Epidermal melanocyte (primary cell): ENCODE measurements around the gene KRTAP19-1.
"Not testable (repeated sequence)": the region's sequence is repeated elsewhere in the genome, so short reads cannot be mapped to it uniquely, and the experiment has no call there.

Experiments used
- DNase-seq: peaks from one replicate; pipeline ENCODE4 v3.0.0; 2011; ENCODE audit warnings: low spot score; ENCODE audit not compliant: insufficient read length

The KRTAP19-1 gene

DNA sequence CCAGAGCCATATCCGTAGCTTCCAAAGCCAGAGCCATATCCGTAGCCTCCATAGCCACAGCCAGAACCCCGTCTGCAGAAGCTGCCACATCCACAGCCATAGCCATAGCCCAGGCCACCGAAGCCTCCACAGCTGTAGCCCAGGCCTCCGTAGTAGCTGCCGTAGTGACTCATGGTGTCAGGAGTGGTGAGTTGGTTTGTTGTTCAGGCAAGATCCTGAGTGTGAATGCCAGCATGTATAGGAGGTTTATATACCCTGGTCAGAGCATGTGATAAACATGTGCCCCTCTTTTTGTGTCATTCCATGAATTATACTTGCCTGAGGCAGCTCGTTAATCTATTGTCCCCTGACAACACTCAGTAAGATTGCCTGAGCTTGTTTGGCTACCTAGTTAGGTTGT, at the start of gene KRTAP19-1:
TSS of gene KRTAP19-1 (minus strand) at position 223 of the 400 bp plus-strand sequence. CDS start at position 173, 50 bp downstream.
- DNase-seq: no peak

DNA sequence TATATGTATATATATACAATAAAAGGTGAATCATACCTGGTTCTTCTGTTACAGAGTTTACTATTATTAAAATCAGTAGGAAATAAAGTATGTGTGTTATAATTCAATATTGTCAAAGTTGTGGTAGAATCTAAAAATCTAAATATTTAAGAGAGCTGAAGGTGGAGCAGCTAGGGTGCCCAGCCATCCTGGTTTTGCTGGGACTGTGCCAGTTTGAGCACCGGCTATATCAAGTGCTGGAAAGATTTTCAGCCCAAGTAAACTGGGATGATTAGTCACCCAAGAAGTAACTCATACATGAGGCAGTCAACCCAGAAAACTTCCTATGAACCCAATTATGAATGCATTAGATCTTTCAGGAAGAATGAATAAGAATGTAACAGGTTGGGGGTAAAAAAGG, 38.7 kb upstream of the KRTAP19-1 start:
- DNase-seq: no peak

DNA sequence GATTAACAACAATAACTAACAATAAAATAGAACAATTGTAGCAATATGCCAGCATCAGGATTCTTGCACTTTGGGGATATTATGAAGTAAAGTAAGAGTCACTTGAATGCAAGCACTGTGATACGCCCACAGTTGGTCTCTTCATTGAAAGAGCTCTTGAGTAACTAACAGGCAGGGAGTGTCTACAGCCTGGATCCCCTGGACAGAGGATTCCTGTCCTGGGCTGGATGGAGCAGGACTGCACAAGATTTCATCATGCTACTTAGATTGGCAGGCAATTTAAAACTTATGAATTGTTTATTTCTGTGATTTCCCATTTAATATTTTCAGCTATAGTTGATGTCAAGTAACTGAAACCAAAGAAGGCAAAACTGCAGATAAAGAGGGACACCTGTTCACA, 35.5 kb upstream of the KRTAP19-1 start:
- DNase-seq: no peak

DNA sequence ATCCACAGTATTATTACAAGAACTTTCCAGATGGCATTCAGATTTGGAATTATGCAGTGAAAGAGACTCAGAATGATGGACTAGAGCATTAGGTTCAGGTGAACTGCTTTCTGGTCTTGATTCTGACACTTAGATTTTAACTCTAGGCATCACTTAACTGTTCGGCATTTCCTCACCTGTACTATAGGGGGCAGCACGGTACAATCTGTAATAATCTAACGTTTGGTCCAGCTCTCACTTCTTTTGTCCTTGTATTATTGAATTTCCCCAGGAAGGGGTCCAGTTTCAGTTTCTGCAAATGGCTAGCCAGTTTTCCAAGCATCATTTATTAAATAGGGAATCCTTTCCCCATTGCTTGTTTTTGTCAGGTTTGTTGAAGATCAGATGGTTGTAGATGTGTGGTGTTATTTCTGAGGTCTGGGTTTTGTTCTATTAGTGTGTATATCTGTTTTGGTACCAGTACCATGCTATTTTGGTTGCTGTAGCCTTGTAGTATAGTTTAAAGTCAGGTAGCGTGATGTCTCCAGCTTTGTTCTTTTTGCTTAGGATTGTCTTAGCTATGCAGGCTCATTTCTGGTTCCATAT, 25.5 kb upstream of the KRTAP19-1 start:
- not testable (repeated sequence) for DNase-seq

DNA sequence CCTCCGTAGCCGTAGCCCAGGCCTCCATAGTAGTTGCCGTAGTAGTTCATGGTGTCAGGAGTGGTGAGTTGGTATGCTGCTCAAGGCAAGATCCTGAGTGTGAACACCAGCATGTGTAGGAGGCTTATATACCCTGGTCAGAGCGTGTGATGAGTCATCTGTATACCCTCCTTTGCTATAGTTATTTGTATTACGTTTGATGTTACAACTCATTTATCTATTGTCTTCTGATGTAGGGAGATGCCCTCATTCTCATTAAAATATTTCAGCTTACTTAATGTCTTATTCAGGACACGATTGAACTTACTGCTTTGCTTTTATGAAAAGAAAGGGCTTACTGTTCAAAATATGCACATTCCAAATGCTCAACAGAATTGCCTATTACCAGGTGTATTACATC, 21.9 kb upstream of the KRTAP19-1 start, which contains the start of gene KRTAP19-5:
TSS of gene KRTAP19-5 (minus strand) at position 101 of the 400 bp plus-strand sequence. CDS start at position 50, 51 bp downstream.
- DNase-seq: no peak

DNA sequence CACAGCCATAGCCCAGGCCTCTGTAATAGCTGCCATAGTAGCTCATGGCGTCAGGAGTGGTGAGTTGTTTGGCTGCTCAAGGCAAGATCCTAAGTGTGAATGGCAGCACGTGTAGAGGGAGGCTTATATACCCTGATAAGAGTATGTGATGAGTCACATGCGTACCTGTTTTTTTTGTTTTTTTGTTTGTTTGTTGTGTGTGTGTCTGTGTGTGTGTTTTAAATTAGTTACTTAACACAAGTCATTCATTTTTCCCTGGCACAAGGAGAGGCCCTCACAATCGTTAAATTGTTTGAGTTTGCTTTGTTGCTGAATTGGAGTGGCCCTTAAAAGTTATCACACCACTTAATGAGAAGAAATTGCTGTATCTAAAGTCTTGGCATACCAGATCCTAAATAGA, 16.9 kb upstream of the KRTAP19-1 start, which contains the start of gene KRTAP19-4:
TSS of gene KRTAP19-4 (minus strand) at position 101 of the 400 bp plus-strand sequence. CDS start at position 46, 55 bp downstream.
- no peak for DNase-seq

DNA sequence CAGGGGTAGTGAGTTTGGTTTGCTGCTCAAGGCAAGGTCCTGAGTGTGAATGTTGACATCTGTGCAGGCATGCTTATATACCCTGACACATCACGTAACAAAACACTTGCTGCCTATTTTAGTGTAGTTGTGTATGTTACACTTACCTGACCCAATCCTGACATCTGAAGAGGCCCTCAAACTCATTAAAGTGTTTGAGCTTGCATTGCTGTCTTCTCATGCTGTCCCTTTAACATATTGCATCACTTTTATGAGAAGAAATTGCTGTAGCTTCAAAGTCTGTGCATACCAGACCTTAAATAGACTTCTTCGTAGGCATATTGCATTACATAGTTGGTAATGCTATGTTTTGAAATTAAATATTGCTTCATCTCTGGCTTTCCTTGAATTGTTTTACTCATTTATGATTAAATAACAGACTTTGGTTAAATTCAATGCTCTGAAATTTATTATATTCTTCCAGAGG, 11.8 kb upstream of the KRTAP19-1 start, which contains the start of gene KRTAP19-3:
TSS of gene KRTAP19-3 (minus strand) at position 51 of the 466 bp plus-strand sequence. CDS start 56 bp downstream, outside the sequence.
- no peak for DNase-seq

DNA sequence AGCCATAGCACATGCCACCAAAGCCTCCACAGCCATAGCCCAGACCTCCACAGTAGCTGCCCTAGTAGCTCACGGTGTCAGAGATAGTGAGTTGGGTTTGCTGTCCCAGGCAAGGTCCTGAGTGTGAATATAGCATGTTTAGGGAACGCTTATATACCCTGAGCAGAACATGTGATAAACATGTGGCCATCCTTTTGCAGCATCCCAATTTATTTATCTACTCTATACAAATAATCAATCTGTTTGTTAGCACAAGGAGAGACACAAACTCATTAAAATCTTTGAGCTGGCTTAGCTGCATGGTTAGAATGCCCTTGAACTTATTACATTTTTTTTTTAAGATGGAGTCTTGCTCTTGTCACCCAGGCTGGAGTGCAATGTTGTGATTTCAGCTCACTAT, 7.2 kb upstream of the KRTAP19-1 start, which contains the start of gene KRTAP19-2:
TSS of gene KRTAP19-2 (minus strand) at position 101 of the 400 bp plus-strand sequence. CDS start at position 13, 88 bp downstream.
- DNase-seq: no peak

DNA sequence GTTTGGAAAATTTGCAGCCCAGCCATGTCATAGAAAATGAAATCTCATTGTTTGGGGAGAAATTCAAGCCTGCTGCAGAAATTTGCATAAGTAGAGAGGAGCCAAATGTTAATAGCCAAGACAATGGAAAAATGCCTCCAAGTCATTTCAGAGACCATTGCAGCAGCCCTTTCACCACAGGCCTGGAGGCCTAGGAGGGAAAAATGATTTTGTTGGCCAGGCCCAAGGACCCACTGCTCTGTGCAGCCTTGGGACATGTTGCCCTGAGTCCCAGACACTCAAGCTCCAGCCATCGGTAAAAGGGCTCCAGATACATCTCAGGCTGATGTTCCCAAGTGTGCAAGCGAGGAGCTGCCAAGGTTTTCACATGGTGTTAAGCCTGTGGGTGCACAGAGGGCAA, 6.0 kb upstream of the KRTAP19-1 start:
- DNase-seq: no peak

DNA sequence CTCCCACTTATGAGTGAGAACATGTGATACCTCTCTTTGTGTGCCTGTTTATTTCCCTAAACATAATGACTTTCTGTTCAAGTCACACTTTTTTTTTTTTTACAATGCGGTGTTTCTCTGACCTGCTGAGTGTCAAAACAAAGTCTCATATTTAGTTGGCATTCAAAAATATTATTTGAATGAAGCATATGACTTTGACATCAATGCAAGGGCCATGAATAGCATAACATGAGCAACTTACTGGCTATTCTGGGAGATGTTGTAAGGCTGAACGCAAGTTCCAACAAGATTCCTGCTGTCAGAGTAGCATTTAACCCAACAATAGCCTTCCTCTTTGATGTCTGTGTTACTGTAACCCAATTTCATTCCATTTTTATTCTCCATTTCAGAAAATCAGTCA, 2.0 kb upstream of the KRTAP19-1 start:
- DNase-seq: no peak

DNA sequence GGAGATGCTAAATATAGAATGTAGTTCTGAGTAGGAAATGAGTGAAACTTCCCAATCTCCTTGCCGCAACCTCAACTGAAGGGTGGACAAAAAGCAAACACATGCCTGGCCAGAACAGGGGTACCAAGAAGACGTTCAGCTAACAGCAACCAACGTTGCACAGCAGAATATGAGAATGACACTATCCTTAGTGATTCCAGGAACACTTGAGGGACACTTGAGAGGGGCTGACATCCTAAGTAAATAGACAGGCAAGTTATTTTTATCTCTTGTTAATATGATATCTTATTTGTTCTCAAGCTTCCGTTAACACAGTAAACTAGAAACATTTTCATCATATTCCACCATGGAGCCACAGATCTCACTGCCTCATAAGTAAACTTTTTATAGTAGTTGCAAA, 908 bp downstream of the KRTAP19-1 start:
- DNase-seq: no peak

DNA sequence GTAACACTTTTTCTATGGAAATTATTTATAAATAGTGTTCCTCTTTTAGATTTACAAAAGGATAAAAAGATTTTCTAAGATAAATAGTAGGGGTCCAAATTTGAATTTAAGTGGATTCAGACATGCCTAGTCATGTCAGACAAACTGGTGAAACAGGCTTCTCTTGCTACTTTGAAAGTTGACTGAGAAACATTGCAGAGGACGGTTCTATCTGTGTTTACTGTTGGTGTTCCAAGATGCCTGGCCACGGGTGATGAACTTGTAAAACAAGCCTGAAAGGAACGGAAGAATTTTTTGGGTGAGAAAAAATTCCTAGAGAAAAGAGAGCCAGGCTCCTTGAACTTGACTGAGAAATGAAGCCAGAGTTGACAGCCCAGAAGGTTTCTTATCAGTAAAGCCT, 2.2 kb downstream of the KRTAP19-1 start:
- DNase-seq: no peak

DNA sequence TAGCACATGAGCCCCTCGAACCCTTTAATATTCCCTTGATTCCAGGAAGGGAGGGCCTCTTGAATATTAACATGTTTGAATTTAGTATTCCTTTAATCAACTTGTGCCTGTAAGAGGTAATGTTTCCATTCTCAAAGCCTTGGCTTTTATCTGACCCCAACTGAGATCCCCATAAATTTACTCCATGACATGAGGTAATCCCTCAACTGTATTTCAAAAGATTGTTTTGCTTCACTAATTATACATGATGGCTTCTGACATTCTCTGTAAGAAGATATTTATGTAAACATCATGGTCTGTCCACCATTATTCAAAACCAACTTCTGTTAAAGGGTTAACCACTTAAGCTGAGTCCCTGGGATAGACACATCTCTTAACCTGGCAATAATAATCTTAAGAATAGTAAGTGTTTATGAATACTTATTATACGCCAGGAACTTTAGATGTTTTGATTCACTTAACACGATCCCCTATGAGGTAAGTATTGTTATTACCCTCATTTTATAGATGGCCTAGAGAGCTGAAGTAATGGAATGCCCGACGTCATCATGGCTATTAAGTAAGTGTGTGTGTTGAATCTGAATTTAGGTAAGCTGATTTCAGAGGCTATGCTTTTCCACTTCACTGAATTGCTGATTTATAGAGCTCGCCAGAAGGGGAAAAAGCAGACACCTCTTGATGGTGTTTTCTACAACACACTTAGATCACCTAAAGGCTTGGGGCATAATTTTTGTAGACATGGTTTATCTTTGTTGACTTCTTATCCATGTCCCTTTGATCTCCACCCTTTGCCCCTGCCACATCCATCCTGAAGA, 11.1 kb downstream of the KRTAP19-1 start:
- DNase-seq: no peak

DNA sequence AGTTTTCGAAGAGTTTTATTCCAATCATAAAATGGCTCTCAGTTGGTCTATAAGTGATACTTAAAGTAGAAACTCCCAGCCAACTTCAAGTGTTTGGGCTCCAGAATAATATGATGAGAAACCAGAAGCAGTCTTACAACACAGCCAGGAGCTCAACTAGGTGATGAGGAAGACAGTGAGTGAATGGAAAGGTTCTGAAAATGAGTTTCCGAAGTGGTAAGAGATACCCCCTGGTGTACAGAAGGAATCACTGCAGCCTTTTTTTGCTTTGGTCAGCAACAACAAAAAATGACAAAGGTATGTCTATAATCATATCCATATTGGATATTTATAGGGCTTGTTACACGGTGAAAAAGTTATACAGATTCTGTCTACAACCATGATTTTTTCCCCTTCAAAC, 16.5 kb downstream of the KRTAP19-1 start:
- no peak for DNase-seq

DNA sequence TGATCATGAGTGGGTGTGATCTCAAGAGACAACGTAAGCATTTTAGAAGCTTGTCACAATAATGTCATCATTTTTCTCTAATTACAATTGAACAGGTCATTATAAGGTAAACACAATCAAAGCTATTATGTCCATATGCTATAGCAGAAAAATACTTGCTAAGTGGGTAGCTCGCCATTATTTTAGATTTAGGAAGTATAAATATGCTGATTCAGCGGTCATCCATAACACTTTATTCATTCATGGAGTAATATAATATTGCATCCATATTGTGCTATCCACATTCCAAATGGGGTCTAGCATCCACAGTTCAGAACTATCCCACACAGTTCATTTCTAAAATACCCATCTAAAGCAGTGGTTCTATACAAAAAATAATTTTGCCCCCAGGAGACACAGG, 31.7 kb downstream of the KRTAP19-1 start:
- no peak for DNase-seq

DNA sequence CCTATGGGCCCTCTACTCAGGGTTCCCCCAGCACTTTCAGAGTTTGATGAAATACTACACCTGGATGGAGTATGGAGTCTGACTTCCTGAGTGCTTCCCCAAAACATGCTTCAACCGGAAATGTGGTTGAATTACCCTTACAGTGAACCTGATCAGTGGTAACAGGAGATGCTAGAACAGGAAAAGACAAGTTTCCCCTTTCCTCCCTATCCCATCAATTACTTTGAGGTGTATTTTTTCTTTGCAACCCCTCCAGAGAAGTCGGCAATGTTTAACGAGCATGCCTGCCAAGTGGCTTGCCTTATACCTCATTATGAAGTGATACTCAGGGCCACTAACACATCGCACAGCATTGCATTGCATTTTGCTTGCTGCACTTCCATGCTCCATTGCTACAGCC, 33.1 kb downstream of the KRTAP19-1 start:
- no peak for DNase-seq

DNA sequence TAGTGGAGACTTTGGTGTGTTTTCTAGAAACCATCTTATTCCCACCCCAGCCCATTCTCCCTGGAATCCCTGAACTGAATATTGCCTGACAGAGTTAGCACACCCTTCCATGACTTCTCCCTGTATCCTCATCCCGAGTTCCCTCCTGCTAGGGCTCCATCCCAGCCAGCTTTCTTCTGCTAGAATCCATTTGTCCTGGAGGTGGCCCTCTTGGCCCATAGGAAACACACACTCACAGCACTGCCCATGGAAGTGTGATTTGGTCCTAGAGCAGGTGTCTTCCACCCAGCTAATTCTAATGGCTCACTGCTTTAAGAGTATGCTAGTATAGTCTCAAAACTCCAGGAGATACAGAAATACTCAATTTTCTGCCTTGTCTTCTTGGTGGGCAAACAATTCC, 36.0 kb downstream of the KRTAP19-1 start:
- no peak for DNase-seq

DNA sequence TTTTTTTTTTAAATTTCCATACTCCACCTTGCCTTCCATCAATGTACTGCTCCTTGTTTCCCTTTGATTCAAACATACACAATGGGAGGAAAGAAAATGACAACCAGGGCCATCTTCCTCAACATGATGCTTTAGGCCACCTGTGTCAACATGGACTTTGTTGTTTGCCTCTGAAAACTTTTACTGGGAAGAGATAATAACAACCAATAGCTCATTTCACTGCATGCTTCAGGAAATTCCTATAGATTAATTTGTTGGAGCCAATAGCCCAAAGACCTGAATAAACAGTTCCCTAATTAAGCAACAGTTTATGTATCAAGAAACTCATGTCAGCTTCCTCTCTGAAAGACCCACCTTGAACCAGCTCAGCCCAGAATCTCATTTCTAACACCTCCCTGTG, 36.9 kb downstream of the KRTAP19-1 start:
- no peak for DNase-seq

DNA sequence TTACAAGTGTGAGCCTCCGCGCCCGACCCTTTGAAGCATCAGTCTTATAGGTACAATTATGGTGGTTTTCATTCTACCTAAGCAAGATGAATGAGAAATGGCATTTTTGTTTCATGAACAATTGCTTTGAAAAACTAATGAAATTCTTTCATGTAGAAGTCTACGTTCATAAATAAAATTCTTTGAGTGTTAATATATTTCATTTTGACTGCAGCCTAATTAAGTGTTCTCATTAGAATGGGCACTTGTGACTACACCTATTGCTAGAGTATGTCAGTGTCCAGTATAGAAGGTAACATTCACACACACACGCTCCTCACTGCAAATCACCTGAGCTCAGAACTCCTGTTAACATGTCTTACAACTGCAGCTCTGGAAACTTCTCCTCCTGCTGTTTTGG, 40.2 kb downstream of the KRTAP19-1 start, which contains the start of gene KRTAP15-1:
TSS of gene KRTAP15-1 (plus strand) at position 301 of the 400 bp plus-strand sequence. CDS start at position 354, 53 bp downstream.
- DNase-seq: no peak

DNA sequence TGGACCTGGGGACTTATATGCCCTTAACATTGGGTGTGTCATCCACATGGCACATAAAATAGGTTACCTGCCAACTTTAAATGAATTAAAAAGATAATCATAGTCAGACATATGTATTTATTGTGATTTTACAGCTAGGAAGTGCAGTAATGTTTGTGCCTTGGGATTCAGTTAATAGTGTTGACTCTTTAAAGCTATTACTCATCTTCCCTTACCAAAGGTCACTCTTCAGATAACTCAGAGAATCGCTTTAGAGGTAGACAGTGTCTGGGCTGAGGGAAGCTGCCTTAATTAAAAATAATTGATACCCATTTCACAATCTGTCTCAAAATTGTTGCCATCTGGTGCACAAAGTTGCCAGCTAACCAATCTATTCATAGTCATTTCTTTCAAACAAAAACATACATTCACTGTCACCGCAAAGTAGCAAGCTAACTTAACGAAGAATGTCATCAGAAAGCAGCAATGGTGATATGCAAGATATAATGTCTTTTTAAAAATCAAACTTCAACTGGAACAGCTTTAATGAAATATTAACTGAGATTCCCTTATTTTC, 43.1 kb downstream of the KRTAP19-1 start:
- DNase-seq: no peak

DNA sequence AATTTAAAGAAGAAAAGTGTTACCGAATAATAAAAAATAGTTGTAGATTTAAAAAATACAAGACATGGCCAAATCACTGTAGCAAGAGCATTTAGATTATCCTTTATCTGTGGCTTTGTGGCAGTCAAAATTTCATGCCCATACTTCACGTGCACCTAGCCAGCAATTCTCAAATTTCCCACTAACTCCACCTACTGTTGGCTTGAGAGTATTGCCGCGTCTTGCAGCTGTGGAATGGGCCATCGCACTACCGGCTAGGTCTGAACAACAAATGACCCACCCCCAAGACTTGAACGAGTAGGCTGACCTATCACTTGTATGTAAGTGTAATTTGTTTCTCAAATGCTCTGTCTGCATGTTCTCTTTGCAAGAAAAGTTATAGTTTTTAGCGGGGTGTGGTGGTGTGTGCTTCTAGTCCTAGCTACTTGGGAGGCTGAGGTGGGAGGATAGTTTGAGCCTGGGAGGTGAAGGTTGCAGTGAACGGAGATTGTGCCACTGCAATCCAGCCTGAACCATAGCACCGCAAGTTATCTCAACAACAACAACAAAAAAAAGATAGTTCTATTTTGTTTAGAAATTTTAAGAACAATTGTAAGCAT, 46.0 kb downstream of the KRTAP19-1 start:
- no peak for DNase-seq
